Activated CD4-positive, alpha-beta T cell treated with anti-CD3 and anti-CD28 coated beads, Interleukin-2, amount 10 ng/mL, durations not matched to agents 7 days and 5 days (primary cell): Measurements from ENCODE around the gene SCUBE2. TPM values are rescaled to one million over a fixed set of nuclear protein-coding genes. Genes with fewer than 3 reads are reported as not detected.

Experiments
- CTCF ChIA-PET: fragments of 350-600 bp; sonication (Branson Sonifier 250); formaldehyde crosslinking; loops from one replicate; lab custom pipeline; 2021; ENCODE audit warnings: antibody characterized with exemption; lab: Charles Lee
- POLR2A ChIA-PET: fragments of 350-600 bp; sonication (Branson Sonifier 250); formaldehyde crosslinking; loops from one replicate; lab custom pipeline; 2021; ENCODE audit warnings: antibody characterized with exemption; lab: Charles Lee
- DNase-seq: peaks from one replicate; pipeline ENCODE4 v3.0.0-alpha.2; 2020
- H3K27ac Mint-ChIP-seq: one replicate; pipeline ENCODE4 v1.8.0; 2021; ENCODE audit warnings: mild to moderate bottlenecking, moderate library complexity, mixed read lengths
- H3K27me3 Mint-ChIP-seq: one replicate; pipeline ENCODE4 v1.8.0; 2021; ENCODE audit warnings: mixed read lengths
- H3K36me3 Mint-ChIP-seq: one replicate; pipeline ENCODE4 v1.8.0; 2021; ENCODE audit warnings: low read depth, mixed read lengths
- H3K4me1 Mint-ChIP-seq: one replicate; pipeline ENCODE4 v1.8.0; 2021; ENCODE audit warnings: mixed read lengths
- H3K4me3 Mint-ChIP-seq: one replicate; pipeline ENCODE4 v1.8.0; 2021; ENCODE audit warnings: mild to moderate bottlenecking, moderate library complexity, mixed read lengths
- H3K9me3 Mint-ChIP-seq: one replicate; pipeline ENCODE4 v1.8.0; 2021; ENCODE audit warnings: mixed read lengths
- total RNA-seq, 2 experiments: library from RNA; stranded (reverse); gene quantifications; one replicate each; pipeline ENCODE4 v1.2.3, GENCODE V29; 2021

Gene SCUBE2
- total RNA-seq, 2 experiments from 2014 or later = 0.35 to 0.55 TPM

DNA sequence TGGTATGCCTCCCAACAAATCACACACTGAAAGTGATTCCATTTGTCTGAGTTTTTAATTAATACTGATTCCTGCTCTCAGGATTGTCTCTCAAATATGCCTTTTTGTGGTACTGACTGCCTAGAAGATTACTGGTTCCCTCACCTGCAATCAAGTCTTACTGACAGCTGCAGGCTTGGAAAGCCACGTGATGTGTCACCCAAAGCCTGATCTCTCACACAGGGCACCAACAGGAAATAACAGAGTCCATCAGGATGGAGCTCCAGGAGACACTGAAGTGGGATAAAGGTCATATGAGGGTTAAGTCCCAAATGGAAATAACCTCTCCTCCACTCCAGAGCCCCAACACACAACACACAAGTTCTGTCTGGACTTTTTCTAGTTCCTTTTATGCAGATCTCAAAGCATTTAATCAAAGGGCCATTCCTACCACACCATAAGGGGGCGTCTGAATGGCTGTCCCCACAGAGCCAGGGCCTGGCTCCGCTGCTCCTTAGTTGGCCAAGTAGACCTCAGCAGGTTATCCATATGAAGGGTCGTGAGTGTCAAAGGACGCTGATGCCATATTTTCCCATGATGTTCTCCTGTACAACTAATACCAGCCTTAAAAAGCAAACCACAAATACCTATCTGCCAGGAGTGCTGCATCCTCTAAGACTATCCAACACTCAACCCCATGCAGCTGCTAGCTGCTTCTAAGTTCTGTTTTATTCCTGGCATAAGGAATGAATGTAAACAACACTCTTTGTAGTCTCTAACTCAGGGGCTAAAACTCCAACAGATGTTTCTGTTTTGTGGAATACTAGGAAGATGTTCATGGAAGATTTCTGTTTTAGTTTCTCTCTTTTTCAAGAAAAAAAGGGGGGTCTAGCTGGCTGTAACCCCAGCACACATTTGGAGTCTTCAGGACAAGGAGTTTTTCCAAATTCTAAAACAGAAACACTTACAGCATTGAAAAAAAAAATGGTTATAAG lies 13.0 kb downstream of the SCUBE2 start:
- Mint-ChIP-seq H3K4me1 (peaks cover 4% of the 10 kb centered on the region), H3K9me3 (no peaks in the 10 kb centered on the region), H3K27me3 (peaks cover 37% of the 10 kb centered on the region), H3K27ac (no peak overlapping the region), H3K36me3 (no peaks in the 10 kb centered on the region), H3K4me3 (no peak overlapping the region)
- DNase-seq = no peak
- POLR2A ChIA-PET = no interaction called here
- CTCF ChIA-PET = interaction anchor here (0.7 to 1.5 kb wide), 3 partner anchors 10 to 11 kb away, joined by 3 to 4 read pairs (median 4); no protein-coding TSS in a partner anchor

DNA sequence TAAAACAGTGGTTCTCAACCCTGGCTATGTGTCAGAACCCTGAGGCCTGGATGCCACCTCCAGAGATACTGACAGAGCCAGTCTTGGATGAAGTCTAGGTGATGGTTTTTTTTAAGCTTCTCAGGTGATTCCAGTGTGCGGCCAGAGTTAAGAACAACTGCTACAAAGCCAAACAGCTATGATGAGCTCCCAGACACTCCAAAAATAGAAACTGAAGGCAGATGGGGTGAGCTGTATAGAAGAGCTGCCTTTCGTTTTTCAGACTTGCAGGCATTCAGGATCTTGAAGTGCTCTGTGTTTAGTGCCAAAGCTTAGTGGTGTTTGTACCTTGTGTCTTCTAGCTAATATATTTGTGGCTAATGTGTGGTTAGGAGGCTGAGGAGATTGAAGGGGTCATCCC lies 14.2 kb downstream of the SCUBE2 start:
- Mint-ChIP-seq H3K27me3 (peaks cover 39% of the 10 kb centered on the region), H3K27ac (no peak overlapping the region), H3K4me1 (peaks cover 4% of the 10 kb centered on the region), H3K9me3 (no peaks in the 10 kb centered on the region), H3K36me3 (no peaks in the 10 kb centered on the region), H3K4me3 (no peak overlapping the region)
- DNase-seq = no peak
- ChIA-PET POLR2A (no interaction called here), CTCF (interaction anchor here (1.5 to 1.6 kb wide), 2 partner anchors 8 to 15 kb away, joined by 4 read pairs; no protein-coding TSS in a partner anchor)

- Mint-ChIP-seq H3K4me3 (no peak overlapping the region), H3K27me3 (peaks cover 39% of the 10 kb centered on the region), H3K36me3 (no peaks in the 10 kb centered on the region), H3K27ac (no peak overlapping the region), H3K9me3 (no peaks in the 10 kb centered on the region), H3K4me1 (peaks cover 4% of the 10 kb centered on the region)
- DNase-seq = no peak
- CTCF ChIA-PET = interaction anchor here (1.5 to 1.6 kb wide), 2 partner anchors 8 to 16 kb away, joined by 4 read pairs; no protein-coding TSS in a partner anchor
- POLR2A ChIA-PET = no interaction called here
These were observed 14.7 kb downstream of the SCUBE2 start for GRCh38 chr11:9076661-9077060.

- ChIA-PET CTCF (interaction anchor here (1.6 to 2.2 kb wide), 2 partner anchors 16 to 62 kb away, joined by 4 to 5 read pairs; no protein-coding TSS in a partner anchor), POLR2A (no interaction called here)
- Mint-ChIP-seq H3K9me3 (no peaks in the 10 kb centered on the region), H3K27me3 (peaks cover 37% of the 10 kb centered on the region), H3K36me3 (no peaks in the 10 kb centered on the region), H3K27ac (no peak overlapping the region), H3K4me3 (no peak overlapping the region), H3K4me1 (peaks cover under 1% of the 10 kb centered on the region)
- DNase-seq = no peak
These were observed 15.4 kb downstream of the SCUBE2 start for GRCh38 chr11:9076046-9076445.

- H3K27me3 Mint-ChIP-seq = peaks cover 40% of the 10 kb centered on the region
- ChIA-PET POLR2A (no interaction called here), CTCF (interaction anchor here (2.2 kb wide), 1 partner anchor 62 kb away, joined by 5 read pairs; no protein-coding TSS in a partner anchor)
- H3K36me3 Mint-ChIP-seq = no peaks in the 10 kb centered on the region
- DNase-seq = no peak
- H3K4me1 Mint-ChIP-seq = no peaks in the 10 kb centered on the region
- no peaks in the 10 kb centered on the region for H3K9me3 Mint-ChIP-seq
- H3K27ac Mint-ChIP-seq = no peak overlapping the region
- H3K4me3 Mint-ChIP-seq = no peak overlapping the region
These were observed 15.8 kb downstream of the SCUBE2 start for GRCh38 chr11:9075556-9075955.

- Mint-ChIP-seq H3K9me3 (no peaks in the 10 kb centered on the region), H3K4me1 (no peaks in the 10 kb centered on the region), H3K36me3 (no peaks in the 10 kb centered on the region), H3K27ac (no peak overlapping the region), H3K4me3 (no peak overlapping the region), H3K27me3 (peaks cover 34% of the 10 kb centered on the region)
- no peak for DNase-seq
- CTCF ChIA-PET = interaction anchor here (0.5 to 2.2 kb wide), 4 partner anchors 13 to 63 kb away, joined by 3 to 5 read pairs (median 4); no protein-coding TSS in a partner anchor
- POLR2A ChIA-PET = no interaction called here
These were observed 16.9 kb downstream of the SCUBE2 start for GRCh38 chr11:9074338-9075029.

- Mint-ChIP-seq H3K27me3 (peaks cover 28% of the 10 kb centered on the region), H3K9me3 (no peaks in the 10 kb centered on the region), H3K4me3 (no peak overlapping the region), H3K4me1 (no peaks in the 10 kb centered on the region), H3K36me3 (no peaks in the 10 kb centered on the region), H3K27ac (no peak overlapping the region)
- CTCF ChIA-PET = interaction anchor here (0.5 to 2.2 kb wide), 4 partner anchors 12 to 64 kb away, joined by 3 to 5 read pairs (median 4); no protein-coding TSS in a partner anchor
- POLR2A ChIA-PET = no interaction called here
- DNase-seq = no peak
These were observed 17.8 kb downstream of the SCUBE2 start for GRCh38 chr11:9073466-9074225.

DNA sequence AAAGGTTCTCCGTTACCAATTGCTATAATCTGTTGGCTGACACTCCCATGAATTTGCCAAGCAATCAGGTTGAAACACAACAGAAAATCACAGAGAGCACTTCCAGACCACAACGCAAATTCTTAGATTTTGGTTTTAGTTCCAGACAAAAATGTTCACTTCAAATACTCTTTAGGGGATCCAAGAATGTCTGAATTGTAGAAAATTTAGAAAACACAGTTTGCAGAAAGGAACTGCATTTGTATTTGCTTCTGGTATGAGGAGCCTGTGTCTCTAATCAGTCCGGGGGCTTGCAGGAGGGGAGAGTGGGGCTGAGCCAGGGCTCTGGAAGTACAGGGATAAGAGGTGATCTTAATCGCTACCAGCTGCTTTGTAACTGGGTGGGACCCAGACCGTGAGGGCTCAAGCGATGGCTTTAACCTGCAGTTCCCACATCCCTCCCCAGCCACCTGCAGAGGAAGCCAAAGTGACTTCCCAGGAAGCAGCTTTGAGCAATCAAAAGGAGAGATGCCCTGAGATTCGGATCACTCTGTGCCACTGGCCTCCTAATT lies 18.7 kb downstream of the SCUBE2 start:
- ChIA-PET POLR2A (no interaction called here), CTCF (interaction anchor here (0.8 kb wide), 1 partner anchor 57 kb away, joined by 3 read pairs; no protein-coding TSS in a partner anchor)
- H3K27ac Mint-ChIP-seq = no peak overlapping the region
- H3K9me3 Mint-ChIP-seq = no peaks in the 10 kb centered on the region
- no peaks in the 10 kb centered on the region for H3K4me1 Mint-ChIP-seq
- H3K36me3 Mint-ChIP-seq = no peaks in the 10 kb centered on the region
- H3K27me3 Mint-ChIP-seq = peaks cover 21% of the 10 kb centered on the region
- no peak overlapping the region for H3K4me3 Mint-ChIP-seq
- no peak for DNase-seq

- no peaks in the 10 kb centered on the region for H3K4me1 Mint-ChIP-seq
- no peak overlapping the region for H3K27ac Mint-ChIP-seq
- no peaks in the 10 kb centered on the region for H3K9me3 Mint-ChIP-seq
- CTCF ChIA-PET = interaction anchor here (1.1 to 1.2 kb wide), 2 partner anchors 10 to 56 kb away, joined by 3 to 7 read pairs; no protein-coding TSS in a partner anchor
- POLR2A ChIA-PET = no interaction called here
- no peak overlapping the region for H3K4me3 Mint-ChIP-seq
- no peak for DNase-seq
- peaks cover 17% of the 10 kb centered on the region for H3K27me3 Mint-ChIP-seq
- H3K36me3 Mint-ChIP-seq = no peaks in the 10 kb centered on the region
These were observed 19.7 kb downstream of the SCUBE2 start for GRCh38 chr11:9071692-9072091.

- POLR2A ChIA-PET = no interaction called here
- H3K9me3 Mint-ChIP-seq = no peaks in the 10 kb centered on the region
These were observed 20.5 kb downstream of the SCUBE2 start for GRCh38 chr11:9070749-9071491.

DNA sequence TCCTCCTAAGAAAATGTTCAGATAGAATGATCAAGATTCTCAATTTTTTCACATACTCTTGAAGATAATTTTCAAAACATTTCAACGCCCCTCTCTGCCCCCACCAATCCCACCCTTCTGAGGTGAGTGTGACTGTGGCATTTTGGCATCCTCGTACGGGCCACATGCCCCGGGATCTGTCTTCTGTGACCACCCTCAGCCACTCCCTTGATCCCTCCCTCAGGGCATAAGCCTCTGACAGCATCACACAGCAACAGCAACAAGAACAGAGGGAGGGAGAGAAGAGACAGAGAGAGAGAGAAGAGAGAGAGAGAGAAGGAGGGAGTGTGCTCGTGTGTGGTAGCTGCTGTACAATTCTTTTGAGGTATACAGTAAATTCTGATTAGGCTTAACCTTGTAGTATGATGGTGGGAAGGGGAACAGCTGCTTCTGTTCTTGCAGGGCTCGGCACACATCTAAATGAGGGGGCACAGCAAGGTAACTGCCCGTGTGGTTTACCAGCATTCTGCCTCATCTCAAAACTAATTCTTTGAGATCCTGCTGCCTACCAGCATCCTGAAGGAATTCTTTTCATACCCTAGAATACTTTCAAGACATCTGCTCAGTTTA lies 21.4 kb downstream of the SCUBE2 start:
- DNase-seq = no peak
- Mint-ChIP-seq H3K27ac (no peak overlapping the region), H3K4me1 (no peaks in the 10 kb centered on the region), H3K27me3 (peaks cover 13% of the 10 kb centered on the region), H3K36me3 (no peaks in the 10 kb centered on the region), H3K9me3 (no peaks in the 10 kb centered on the region), H3K4me3 (no peak overlapping the region)
- ChIA-PET POLR2A (no interaction called here), CTCF (interaction anchor here (0.9 to 1.8 kb wide), 3 partner anchors 10 to 156 kb away, joined by 3 to 6 read pairs (median 4); no protein-coding TSS in a partner anchor)

More at GRCh38 chr11:9070749-9071491, 20.5 kb downstream of the SCUBE2 start:
- Mint-ChIP-seq H3K36me3 (no peaks in the 10 kb centered on the region), H3K27me3 (peaks cover 17% of the 10 kb centered on the region), H3K27ac (no peak overlapping the region), H3K4me3 (no peak overlapping the region), H3K4me1 (no peaks in the 10 kb centered on the region)
- DNase-seq = no peak
- CTCF ChIA-PET = interaction anchor here (0.9 to 1.2 kb wide), 3 partner anchors 9 to 157 kb away, joined by 3 to 7 read pairs (median 3); no protein-coding TSS in a partner anchor
